ENCODE results near the gene KTN1.

DNA sequence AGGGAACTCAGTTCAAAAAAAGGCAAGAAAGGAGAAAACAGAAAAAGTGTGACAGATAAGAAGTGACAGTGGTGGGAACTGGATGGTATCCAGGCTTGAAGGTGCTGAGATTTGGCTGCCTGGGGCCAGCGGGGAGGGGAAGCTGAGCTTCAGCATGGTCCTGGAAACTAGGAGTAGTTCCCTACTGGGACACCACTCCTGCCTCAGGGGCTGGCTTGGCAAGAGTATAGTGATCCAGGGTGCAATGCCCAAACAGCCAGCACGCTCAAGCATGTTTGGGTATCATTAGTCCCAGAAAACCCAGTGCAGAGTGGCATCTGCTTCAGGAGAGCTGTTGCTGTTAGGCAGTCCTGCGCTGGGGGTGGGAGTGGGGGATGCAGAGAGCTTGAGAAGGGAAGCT is 49.5 kb upstream of the KTN1 start:
- TF ChIP-seq, protein P1, sequence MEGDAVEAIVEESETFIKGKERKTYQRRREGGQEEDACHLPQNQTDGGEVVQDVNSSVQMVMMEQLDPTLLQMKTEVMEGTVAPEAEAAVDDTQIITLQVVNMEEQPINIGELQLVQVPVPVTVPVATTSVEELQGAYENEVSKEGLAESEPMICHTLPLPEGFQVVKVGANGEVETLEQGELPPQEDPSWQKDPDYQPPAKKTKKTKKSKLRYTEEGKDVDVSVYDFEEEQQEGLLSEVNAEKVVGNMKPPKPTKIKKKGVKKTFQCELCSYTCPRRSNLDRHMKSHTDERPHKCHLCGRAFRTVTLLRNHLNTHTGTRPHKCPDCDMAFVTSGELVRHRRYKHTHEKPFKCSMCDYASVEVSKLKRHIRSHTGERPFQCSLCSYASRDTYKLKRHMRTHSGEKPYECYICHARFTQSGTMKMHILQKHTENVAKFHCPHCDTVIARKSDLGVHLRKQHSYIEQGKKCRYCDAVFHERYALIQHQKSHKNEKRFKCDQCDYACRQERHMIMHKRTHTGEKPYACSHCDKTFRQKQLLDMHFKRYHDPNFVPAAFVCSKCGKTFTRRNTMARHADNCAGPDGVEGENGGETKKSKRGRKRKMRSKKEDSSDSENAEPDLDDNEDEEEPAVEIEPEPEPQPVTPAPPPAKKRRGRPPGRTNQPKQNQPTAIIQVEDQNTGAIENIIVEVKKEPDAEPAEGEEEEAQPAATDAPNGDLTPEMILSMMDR (IDR thresholded peaks at IDR 0.05) = no peak
- TF ChIP-seq POLR2A (IDR thresholded peaks at IDR 0.05) = no peak
- TF ChIP-seq POLR2AphosphoS5 (IDR thresholded peaks at IDR 0.05) = no peak
